ENCODE measurements around the gene LPO. TPM values are rescaled to one million over a fixed set of nuclear protein-coding genes. Genes with fewer than 3 reads are reported as not detected.

The LPO gene
- total and polyA plus RNA-seq, 9 of the 15 experiments (the other 6 are each of a cell fraction or from before 2014, with no cell fraction given) = 0.07 to 0.11 TPM; not detected in 7

GRCh38 chr17:58289869-58290268 lies 51.5 kb downstream of the LPO start (continued):
- TF ChIP-seq NR4A1 (CRISPR knock-in tag; IDR thresholded peaks at IDR 0.05) = no peak
- TF ChIP-seq NR4A1 (tag; IDR thresholded peaks at IDR 0.05) = no peak
- TF ChIP-seq EP300 (IDR thresholded peaks at IDR 0.05; ENCODE audit: low read length) = peak; percentile 74
- no peak for TF ChIP-seq MTA3 (IDR thresholded peaks at IDR 0.05; ENCODE audit: borderline replicate concordance)
- TF ChIP-seq CBFA2T3 (IDR thresholded peaks at IDR 0.05) = peak; percentile 84
- peak; percentile 93 for TF ChIP-seq MAFK (IDR thresholded peaks at IDR 0.05; ENCODE audit: low read length)
- TF ChIP-seq ZNF121 (CRISPR knock-in tag; conservative IDR thresholded peaks at IDR 0.05) = no peak
- TF ChIP-seq PHB (CRISPR knock-in tag; IDR thresholded peaks at IDR 0.05) = no peak
- no peak for TF ChIP-seq SIRT6 (IDR thresholded peaks at IDR 0.05; ENCODE audit: low read depth, low read length)
- 0 out of 2 replicates have a peak, but pooled peaks have one; percentile 37 for TF ChIP-seq LEF1 (IDR thresholded peaks at IDR 0.05)
- no peak for TF ChIP-seq ZNF217 (CRISPR knock-in tag; IDR thresholded peaks at IDR 0.05)
- no peak for TF ChIP-seq ZKSCAN8 (CRISPR knock-in tag; IDR thresholded peaks at IDR 0.05)
- TF ChIP-seq EGR1 (conservative IDR thresholded peaks at IDR 0.05) = no peak
- no peak for TF ChIP-seq TARDBP (IDR thresholded peaks at IDR 0.05)
- no peak for TF ChIP-seq KAT7 (CRISPR knock-in tag; IDR thresholded peaks at IDR 0.05; ENCODE audit: borderline replicate concordance)
- no peak for TF ChIP-seq SIN3A (IDR thresholded peaks at IDR 0.05; ENCODE audit: borderline replicate concordance in 2 of 2, control insufficient read depth in 1 of 2, low read depth in 2 of 2, low read length in 2 of 2)
- no peak for TF ChIP-seq ZNF766 (CRISPR knock-in tag; conservative IDR thresholded peaks at IDR 0.05)
- TF ChIP-seq TGIF2 (CRISPR knock-in tag; IDR thresholded peaks at IDR 0.05) = no peak
- no peak for TF ChIP-seq RBM25 (IDR thresholded peaks at IDR 0.05; ENCODE audit: low read depth, low read length, severe bottlenecking)
- peak; percentile 59; the same call in 1 of the 2 replicates for TF ChIP-seq TAL1 (IDR thresholded peaks at IDR 0.05)
- TF ChIP-seq YY1 (IDR thresholded peaks at IDR 0.05; ENCODE audit: borderline replicate concordance in 1 of 3, control insufficient read depth in 1 of 3, extremely low read depth in 1 of 3, insufficient read depth in 3 of 3, insufficient read length in 1 of 3, insufficient replicate concordance in 2 of 3, low read depth in 1 of 3, low read length in 2 of 3) = no peak
- no peak for TF ChIP-seq ZBTB17 (CRISPR knock-in tag; IDR thresholded peaks at IDR 0.05)
- TF ChIP-seq STAT5A (IDR thresholded peaks at IDR 0.05; ENCODE audit: borderline replicate concordance, low read length) = 0 out of 2 replicates have a peak, but pooled peaks have one; percentile 14
- no peak for TF ChIP-seq HOMEZ (CRISPR knock-in tag; IDR thresholded peaks at IDR 0.05)
- TF ChIP-seq ZNF224 (CRISPR knock-in tag; IDR thresholded peaks at IDR 0.05) = no peak
- TF ChIP-seq ZNF384 (IDR thresholded peaks at IDR 0.05; ENCODE audit: low read depth, low read length) = peak; percentile 75
- no peak for TF ChIP-seq KDM4B (IDR thresholded peaks at IDR 0.05; ENCODE audit: borderline replicate concordance in 2 of 2, low read depth in 1 of 2)
- no peak for TF ChIP-seq ZKSCAN1 (IDR thresholded peaks at IDR 0.05; ENCODE audit: low read depth, low read length)
- peak in 1 of 2 experiments; percentile 53; a peak in 1 of 4 replicates for TF ChIP-seq TRIM24 (IDR thresholded peaks at IDR 0.05)
- TF ChIP-seq ZZZ3 (IDR thresholded peaks at IDR 0.05) = no peak
- TF ChIP-seq ELF2 (CRISPR knock-in tag; IDR thresholded peaks at IDR 0.05) = no peak
- no peak for TF ChIP-seq MEF2D (tag; conservative IDR thresholded peaks at IDR 0.05; ENCODE audit: low read depth)
- no peak for TF ChIP-seq SRSF3 (IDR thresholded peaks at IDR 0.05; ENCODE audit: insufficient read depth, low read length)
- peak; percentile 96 for TF ChIP-seq MAFG (tag; conservative IDR thresholded peaks at IDR 0.05)

All from K562 (cell line).